ENCODE data around the gene IGSF21. TPM values are rescaled to one million over a fixed set of nuclear protein-coding genes. Genes with fewer than 3 reads are reported as not detected.

The IGSF21 gene
- polyA plus RNA-seq, 1 of the 3 experiments (the other 2 are of a cell fraction), result not detected

- H3F3A ChIP-seq (replicated peaks; ENCODE audit: insufficient read depth), result no peaks in the 10 kb centered on the region
- no peaks in the 10 kb centered on the region for H3K36me3 ChIP-seq (replicated peaks in 1 of 2; ENCODE audit: control insufficient read depth in 1 of 2, insufficient read depth in 2 of 2, low read length in 1 of 2)
- H2AFZ ChIP-seq (ENCODE audit: low read depth), result no peak overlapping the region
- no peak for DNase-seq
- no peak overlapping the region for H3K27ac ChIP-seq (ENCODE audit: low read depth in 2 of 2, low read length in 1 of 2)
- CTCF ChIA-PET, result interaction anchor here (0.9 to 2.7 kb wide), 4 partner anchors 10 to 69 kb away, joined by 3 to 7 read pairs (median 4); partner anchors contain the start of gene IGSF21
- H3K9me2 ChIP-seq, result no peaks in the 10 kb centered on the region
- WGBS (ENCODE audit: low lambda C conversion rate), result 36% methylated on average over 5 of the region's 6 CpGs
- H3K27me3 ChIP-seq (ENCODE audit: insufficient read depth), result no peaks in the 10 kb centered on the region
- H3K9me3 ChIP-seq, result no peaks in the 10 kb centered on the region
- H3K79me2 ChIP-seq (ENCODE audit: insufficient read depth), result no peaks in the 10 kb centered on the region
- no peaks in the 10 kb centered on the region; a peak in 1 of 4 replicates for H3K4me1 ChIP-seq (ENCODE audit: control insufficient read depth in 1 of 2, insufficient read depth in 2 of 2, low read depth in 1 of 2, low read length in 1 of 2)
- no peak overlapping the region for H3K4me3 ChIP-seq (ENCODE audit: low read depth in 2 of 2, low read length in 1 of 2)
- H3K9ac ChIP-seq, result no peak overlapping the region
- POLR2A ChIA-PET, result no interaction called here
- H4K20me1 ChIP-seq (ENCODE audit: insufficient read depth), result no peaks in the 10 kb centered on the region
- H3K4me2 ChIP-seq, result no peak overlapping the region
- TF ChIP-seq TEAD4 (IDR thresholded peaks at IDR 0.05; ENCODE audit: borderline replicate concordance, insufficient read depth) (no peak), GABPA (IDR thresholded peaks at IDR 0.05; ENCODE audit: low read depth) (no peak), POLR2AphosphoS5 (IDR thresholded peaks at IDR 0.05; ENCODE audit: low read depth, low read length) (no peak), ELF1 (IDR thresholded peaks at IDR 0.05) (no peak)
- TF ChIP-seq, protein P1, sequence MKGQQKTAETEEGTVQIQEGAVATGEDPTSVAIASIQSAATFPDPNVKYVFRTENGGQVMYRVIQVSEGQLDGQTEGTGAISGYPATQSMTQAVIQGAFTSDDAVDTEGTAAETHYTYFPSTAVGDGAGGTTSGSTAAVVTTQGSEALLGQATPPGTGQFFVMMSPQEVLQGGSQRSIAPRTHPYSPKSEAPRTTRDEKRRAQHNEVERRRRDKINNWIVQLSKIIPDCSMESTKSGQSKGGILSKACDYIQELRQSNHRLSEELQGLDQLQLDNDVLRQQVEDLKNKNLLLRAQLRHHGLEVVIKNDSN (IDR thresholded peaks at IDR 0.05; ENCODE audit: borderline replicate concordance, low read depth), result no peak
Observed at GRCh38 chr1:18119771-18120377, 12.3 kb downstream of the IGSF21 start.

- ChIA-PET CTCF (interaction anchor here (0.9 to 2.7 kb wide), 3 partner anchors 11 to 68 kb away, joined by 3 to 7 read pairs (median 5); no protein-coding TSS in a partner anchor), POLR2A (no interaction called here)
- H3F3A ChIP-seq (replicated peaks; ENCODE audit: insufficient read depth), result no peaks in the 10 kb centered on the region
- no peaks in the 10 kb centered on the region for H3K9me3 ChIP-seq
- no peak overlapping the region for H3K4me2 ChIP-seq
- H4K20me1 ChIP-seq (ENCODE audit: insufficient read depth), result no peaks in the 10 kb centered on the region
- no peak overlapping the region for H3K27ac ChIP-seq (ENCODE audit: low read depth in 2 of 2, low read length in 1 of 2)
- no peaks in the 10 kb centered on the region; a peak in 1 of 4 replicates for H3K4me1 ChIP-seq (ENCODE audit: control insufficient read depth in 1 of 2, insufficient read depth in 2 of 2, low read depth in 1 of 2, low read length in 1 of 2)
- H3K27me3 ChIP-seq (ENCODE audit: insufficient read depth), result no peaks in the 10 kb centered on the region
- no peak overlapping the region for H2AFZ ChIP-seq (ENCODE audit: low read depth)
- H3K9ac ChIP-seq, result no peak overlapping the region
- no peak for DNase-seq
- WGBS (ENCODE audit: low lambda C conversion rate), result 45% methylated on average over 7 of the region's 8 CpGs
- H3K79me2 ChIP-seq (ENCODE audit: insufficient read depth), result no peaks in the 10 kb centered on the region
- H3K9me2 ChIP-seq, result no peaks in the 10 kb centered on the region
- no peaks in the 10 kb centered on the region for H3K36me3 ChIP-seq (replicated peaks in 1 of 2; ENCODE audit: control insufficient read depth in 1 of 2, insufficient read depth in 2 of 2, low read length in 1 of 2)
- no peak overlapping the region for H3K4me3 ChIP-seq (ENCODE audit: low read depth in 2 of 2, low read length in 1 of 2)
- no peak for TF ChIP-seq SMC3 (IDR thresholded peaks at IDR 0.05; ENCODE audit: low read depth, low read length)
- TF ChIP-seq MXI1 (IDR thresholded peaks at IDR 0.05; ENCODE audit: low read depth, low read length), result no peak
- no peak for TF ChIP-seq REST (IDR thresholded peaks at IDR 0.05; ENCODE audit: low read depth, low read length)
- TF ChIP-seq RCOR1 (IDR thresholded peaks at IDR 0.05; ENCODE audit: low read length), result no peak
- TF ChIP-seq USF2 (IDR thresholded peaks at IDR 0.05; ENCODE audit: borderline replicate concordance, low read depth, low read length), result no peak
- TF ChIP-seq FOSL2 (IDR thresholded peaks at IDR 0.05; ENCODE audit: borderline replicate concordance, low read depth), result no peak
- no peak for TF ChIP-seq NRF1 (IDR thresholded peaks at IDR 0.05; ENCODE audit: low read depth, low read length)
- TF ChIP-seq GATA2 (CRISPR knock-in tag; IDR thresholded peaks at IDR 0.05), result no peak
- no peak for TF ChIP-seq RAD21 (IDR thresholded peaks at IDR 0.05; ENCODE audit: low read length)
- no peak for TF ChIP-seq ZBTB33 (IDR thresholded peaks at IDR 0.05; ENCODE audit: borderline replicate concordance, low read depth)
- TF ChIP-seq NFIC (IDR thresholded peaks at IDR 0.05; ENCODE audit: borderline replicate concordance), result no peak
- TF ChIP-seq, protein P2, sequence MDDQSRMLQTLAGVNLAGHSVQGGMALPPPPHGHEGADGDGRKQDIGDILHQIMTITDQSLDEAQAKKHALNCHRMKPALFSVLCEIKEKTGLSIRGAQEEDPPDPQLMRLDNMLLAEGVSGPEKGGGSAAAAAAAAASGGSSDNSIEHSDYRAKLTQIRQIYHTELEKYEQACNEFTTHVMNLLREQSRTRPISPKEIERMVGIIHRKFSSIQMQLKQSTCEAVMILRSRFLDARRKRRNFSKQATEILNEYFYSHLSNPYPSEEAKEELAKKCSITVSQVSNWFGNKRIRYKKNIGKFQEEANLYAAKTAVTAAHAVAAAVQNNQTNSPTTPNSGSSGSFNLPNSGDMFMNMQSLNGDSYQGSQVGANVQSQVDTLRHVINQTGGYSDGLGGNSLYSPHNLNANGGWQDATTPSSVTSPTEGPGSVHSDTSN (IDR thresholded peaks at IDR 0.05), result no peak
Observed at GRCh38 chr1:18120638-18121037, 13.0 kb downstream of the IGSF21 start.
